ENCODE data around the gene GET3.

DNA sequence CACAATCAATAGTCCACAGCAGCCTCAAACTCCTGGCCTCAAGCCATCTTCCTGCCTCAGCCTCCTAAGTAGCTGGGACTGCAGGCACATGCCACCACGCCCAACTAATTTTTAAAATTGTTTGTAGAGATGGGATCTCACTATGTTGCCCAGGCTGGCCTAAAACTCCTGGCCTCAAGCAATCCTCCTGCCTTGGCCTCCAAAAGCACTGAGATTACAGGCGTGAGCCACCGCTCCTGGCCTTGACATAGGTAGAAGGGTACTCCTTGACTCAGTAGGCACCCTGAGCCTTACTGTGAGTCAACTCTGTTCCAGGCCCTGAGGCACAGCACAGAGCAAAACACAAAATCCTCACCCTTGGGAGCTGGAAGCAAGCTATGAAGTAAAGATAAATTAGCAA, 21.4 kb upstream of the GET3 start:
- TF ChIP-seq FOXM1 (IDR thresholded peaks at IDR 0.05; ENCODE audit: borderline replicate concordance, low read depth) = no peak
- no peak for TF ChIP-seq TAF1 (IDR thresholded peaks at IDR 0.05; ENCODE audit: low read depth)
- no peak for TF ChIP-seq EP300 (IDR thresholded peaks at IDR 0.05; ENCODE audit: borderline replicate concordance)
- TF ChIP-seq YY1 (IDR thresholded peaks at IDR 0.05; ENCODE audit: low read depth) = no peak
